Sigmoid colon (tissue), 4 donors: ENCODE data around the gene PTPRU.

Source experiments
- POLR2A ChIP-seq, 2 donors: fragments of 450-650 bp; IDR thresholded peaks; one replicate each; pipeline ENCODE4 v1.6.1; 2016; ENCODE audit warnings: antibody characterized with exemption in 2 of 2, mild to moderate bottlenecking in 2 of 2, moderate library complexity in 2 of 2
- POLR2AphosphoS5 ChIP-seq, 4 donors: sonication (generic); formaldehyde crosslinking; IDR thresholded peaks; one replicate each; pipeline ENCODE4 v1.6.1; 2017; ENCODE audit warnings: antibody characterized with exemption in 4 of 4
- TF ChIP-seq, protein P1 (sequence below), 4 experiments: fragments of 450-650 bp in 3 of 4; fragments of 200-600 bp in 1 of 4; IDR thresholded peaks; one replicate each; pipeline ENCODE4 v1.5.1; 2016 to 2019; ENCODE audit warnings: antibody characterized with exemption in 4 of 4, mild to moderate bottlenecking in 3 of 4, moderate library complexity in 2 of 4

DNA sequence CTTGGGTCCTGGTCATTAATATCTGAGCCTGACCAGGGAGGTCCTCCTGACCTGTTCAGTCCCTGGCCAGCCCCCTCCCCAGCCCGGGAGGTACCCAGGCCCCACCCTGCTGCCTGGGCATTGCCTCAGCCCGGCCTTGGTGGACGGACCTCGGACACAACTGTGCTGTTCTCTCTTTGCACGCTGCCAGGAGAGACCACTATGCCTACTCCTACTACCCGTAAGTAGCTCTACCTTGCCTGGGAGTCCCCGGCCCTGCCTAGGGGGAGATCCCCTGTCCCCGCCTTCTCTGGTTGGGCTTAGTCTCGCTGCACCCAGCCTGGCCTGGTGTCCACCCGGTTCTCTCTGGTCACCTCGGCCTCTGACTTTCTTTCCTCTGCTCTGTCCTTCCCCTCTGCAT, 53.2 kb downstream of the PTPRU start:
- TF ChIP-seq, protein P1, sequence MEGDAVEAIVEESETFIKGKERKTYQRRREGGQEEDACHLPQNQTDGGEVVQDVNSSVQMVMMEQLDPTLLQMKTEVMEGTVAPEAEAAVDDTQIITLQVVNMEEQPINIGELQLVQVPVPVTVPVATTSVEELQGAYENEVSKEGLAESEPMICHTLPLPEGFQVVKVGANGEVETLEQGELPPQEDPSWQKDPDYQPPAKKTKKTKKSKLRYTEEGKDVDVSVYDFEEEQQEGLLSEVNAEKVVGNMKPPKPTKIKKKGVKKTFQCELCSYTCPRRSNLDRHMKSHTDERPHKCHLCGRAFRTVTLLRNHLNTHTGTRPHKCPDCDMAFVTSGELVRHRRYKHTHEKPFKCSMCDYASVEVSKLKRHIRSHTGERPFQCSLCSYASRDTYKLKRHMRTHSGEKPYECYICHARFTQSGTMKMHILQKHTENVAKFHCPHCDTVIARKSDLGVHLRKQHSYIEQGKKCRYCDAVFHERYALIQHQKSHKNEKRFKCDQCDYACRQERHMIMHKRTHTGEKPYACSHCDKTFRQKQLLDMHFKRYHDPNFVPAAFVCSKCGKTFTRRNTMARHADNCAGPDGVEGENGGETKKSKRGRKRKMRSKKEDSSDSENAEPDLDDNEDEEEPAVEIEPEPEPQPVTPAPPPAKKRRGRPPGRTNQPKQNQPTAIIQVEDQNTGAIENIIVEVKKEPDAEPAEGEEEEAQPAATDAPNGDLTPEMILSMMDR (IDR thresholded peaks at IDR 0.05) = no peak
- no peak for TF ChIP-seq POLR2AphosphoS5 (IDR thresholded peaks at IDR 0.05)
- TF ChIP-seq POLR2A (IDR thresholded peaks at IDR 0.05) = no peak
